Measurements from ENCODE around the gene SLC45A3. TPM values are rescaled to one million over a fixed set of nuclear protein-coding genes. Genes with fewer than 3 reads are reported as not detected.

Gene SLC45A3
- total RNA-seq, 1 experiment from 2014 or later = 16.7 TPM

- no peak overlapping the region for H3T11ph ChIP-seq (ENCODE audit: low read length)
- H3K9me3 ChIP-seq (ENCODE audit: control insufficient read depth, low read depth, low read length) = no peaks in the 10 kb centered on the region
- WGBS (ENCODE audit: extremely low coverage, insufficient read length, low lambda C conversion rate) = no CpG with 5 or more reads among the region's 5 CpGs
- Mint-ChIP-seq H3K9me3 (no peaks in the 10 kb centered on the region), H3K27me3 (ENCODE audit: low read depth) (no peaks in the 10 kb centered on the region), H3K4me3 (no peak overlapping the region), H3K27ac (peak overlapping the region in 1 of 3 experiments; percentile 88; a peak in 2 of 7 replicates), H3K36me3 (ENCODE audit: insufficient read depth in 1 of 3, low read depth in 3 of 3) (peaks cover 26 to 58% (median 52%) of the 10 kb centered on the region in 3 experiments; a peak in 6 of 7 replicates), H3K4me1 (peaks cover 36 to 37% of the 10 kb centered on the region in 2 experiments)
- H2AFZ ChIP-seq (ENCODE audit: low read length) = no peak overlapping the region
- no peak overlapping the region for H3K27ac ChIP-seq (ENCODE audit: insufficient read length, low read depth, low read length)
- no peak overlapping the region for H2BK12ac ChIP-seq (ENCODE audit: insufficient read length, low read depth, low read length)
- no peak overlapping the region for H4K8ac ChIP-seq (replicated peaks; ENCODE audit: insufficient read length, low read depth, low read length)
- H3K56ac ChIP-seq (ENCODE audit: insufficient read length, low read depth, low read length) = no peak overlapping the region
- H3K4me2 ChIP-seq (ENCODE audit: insufficient read depth, insufficient read length, low read length) = no peak overlapping the region
- H4K91ac ChIP-seq (ENCODE audit: insufficient read length, low read depth, low read length) = no peak overlapping the region
- H4K20me1 ChIP-seq (ENCODE audit: control insufficient read depth, insufficient read depth, insufficient read length) = no peaks in the 10 kb centered on the region
- DNase-seq = no peak
- H2BK15ac ChIP-seq (ENCODE audit: low read depth, low read length) = no peak overlapping the region
- H4K5ac ChIP-seq (ENCODE audit: insufficient read length, low read depth, low read length) = no peak overlapping the region
- H3K9ac ChIP-seq (ENCODE audit: extremely low read depth, insufficient read length, low read length) = no peak overlapping the region
- H2BK5ac ChIP-seq (ENCODE audit: insufficient read length, low read length) = no peak overlapping the region
- no peaks in the 10 kb centered on the region for H3K27me3 ChIP-seq (ENCODE audit: insufficient read depth, low read length)
- no peak overlapping the region for H2BK120ac ChIP-seq (ENCODE audit: low read depth, low read length, poor library complexity, severe bottlenecking)
- no peaks in the 10 kb centered on the region for H3K23me2 ChIP-seq (ENCODE audit: insufficient read length, low read depth, low read length, poor library complexity, severe bottlenecking)
- no peak overlapping the region for H2AK5ac ChIP-seq (ENCODE audit: insufficient read length, low read length)
- no peaks in the 10 kb centered on the region for H3K4me1 ChIP-seq (ENCODE audit: insufficient read depth, low read length)
- H3K23ac ChIP-seq (ENCODE audit: insufficient read length, low read depth, low read length) = no peak overlapping the region
- no peak overlapping the region for H3K4ac ChIP-seq (ENCODE audit: low read depth, low read length)
- H2BK20ac ChIP-seq (ENCODE audit: low read depth, low read length, poor library complexity, severe bottlenecking) = no peak overlapping the region
- no peaks in the 10 kb centered on the region for H3K79me1 ChIP-seq (ENCODE audit: insufficient read depth, low read depth, low read length, poor library complexity, severe bottlenecking)
- no peaks in the 10 kb centered on the region for H3K79me2 ChIP-seq (ENCODE audit: insufficient read depth, low read length)
- H3K14ac ChIP-seq (ENCODE audit: insufficient read depth, low read length) = no peak overlapping the region
- no peak overlapping the region for H3K18ac ChIP-seq (ENCODE audit: insufficient read length, low read depth, low read length)
- TF ChIP-seq CTCF (conservative IDR thresholded peaks at IDR 0.05) = no peak
Observed at GRCh38 chr1:205715628-205716027, 35.3 kb upstream of the SLC45A3 start.
